TTC549 (cell line): ENCODE measurements around the gene NDUFB3.
A peak's percentile ranks its signal among the peaks of the same experiment; 100 is the strongest.
"Not testable (repeated sequence)": the region's sequence is repeated elsewhere in the genome, so short reads cannot be mapped to it uniquely, and the experiment has no call there.

Experiments
- FAIRE-seq: peaks from 2 replicates; lab custom pipeline; 2012; peaks lifted over from hg19 to GRCh38; lab: Jason Lieb, UNC

Gene NDUFB3

GRCh38 chr2:201071479-201072200 lies at the start of gene NDUFB3, which contains the start of gene HYCC2:
Gene NDUFB3 (plus strand): TSS chr2:201072001. CDS start chr2:201078883, 6,882 bp downstream.
Gene HYCC2 (minus strand): TSS chr2:201071671. CDS start chr2:201024009, 47,662 bp downstream.
- FAIRE-seq = peak; percentile 36

GRCh38 chr2:201024518-201024917 lies 47.3 kb upstream of the NDUFB3 start:
- FAIRE-seq = no peak

- FAIRE-seq = not testable (repeated sequence)
Measured at GRCh38 chr2:201034355-201034754, 37.4 kb upstream of the NDUFB3 start.

GRCh38 chr2:201038361-201038760 lies 33.4 kb upstream of the NDUFB3 start:
- not testable (repeated sequence) for FAIRE-seq

GRCh38 chr2:201038855-201039254 lies 32.9 kb upstream of the NDUFB3 start:
- no peak for FAIRE-seq

- no peak for FAIRE-seq
Measured at GRCh38 chr2:201040867-201041628, 30.8 kb upstream of the NDUFB3 start.

- not testable (repeated sequence) for FAIRE-seq
Measured at GRCh38 chr2:201042451-201042850, 29.4 kb upstream of the NDUFB3 start.

- FAIRE-seq = not testable (repeated sequence)
Measured at GRCh38 chr2:201043050-201043449, 28.8 kb upstream of the NDUFB3 start.

- no peak for FAIRE-seq
Measured at GRCh38 chr2:201046881-201047280, 24.9 kb upstream of the NDUFB3 start.

GRCh38 chr2:201049455-201049854 lies 22.3 kb upstream of the NDUFB3 start:
- no peak for FAIRE-seq

- no peak for FAIRE-seq
Measured at GRCh38 chr2:201057087-201057521, 14.7 kb upstream of the NDUFB3 start.

GRCh38 chr2:201057715-201058248 lies 14.0 kb upstream of the NDUFB3 start:
- no peak for FAIRE-seq

GRCh38 chr2:201058914-201059313 lies 12.9 kb upstream of the NDUFB3 start:
- no peak for FAIRE-seq

GRCh38 chr2:201059961-201060755 lies 11.6 kb upstream of the NDUFB3 start:
- no peak for FAIRE-seq

GRCh38 chr2:201063516-201063915 lies 8.3 kb upstream of the NDUFB3 start:
- not testable (repeated sequence) for FAIRE-seq

- no peak for FAIRE-seq
Measured at GRCh38 chr2:201064797-201065329, 6.9 kb upstream of the NDUFB3 start.

GRCh38 chr2:201070948-201071478 lies 788 bp upstream of the NDUFB3 start:
- FAIRE-seq = no peak

- no peak for FAIRE-seq
Measured at GRCh38 chr2:201072201-201072530, 365 bp downstream of the NDUFB3 start.

GRCh38 chr2:201073071-201073470 lies 1.3 kb downstream of the NDUFB3 start:
- no peak for FAIRE-seq

- FAIRE-seq = no peak
Measured at GRCh38 chr2:201074996-201075395, 3.2 kb downstream of the NDUFB3 start.

GRCh38 chr2:201084863-201085262 lies 13.1 kb downstream of the NDUFB3 start:
- FAIRE-seq = no peak

GRCh38 chr2:201090574-201090973 lies 18.8 kb downstream of the NDUFB3 start:
- FAIRE-seq = no peak
